22Rv1 (cell line): ENCODE results near the gene PLIN3.

Experiments used
- H3K27ac ChIP-seq: fragments of 450-650 bp; 2 replicates; pipeline ENCODE4 v1.5.1; 2017
- ZFX ChIP-seq: fragments of 450-650 bp; IDR thresholded peaks from 2 replicates; pipeline ENCODE4 v1.6.1; 2017; ENCODE audit warnings: antibody characterized with exemption, borderline replicate concordance
- TF ChIP-seq, protein P1 (sequence below): fragments of 450-650 bp; IDR thresholded peaks from 2 replicates; pipeline ENCODE4 v1.5.1; 2017; ENCODE audit warnings: mild to moderate bottlenecking

PLIN3 gene

DNA sequence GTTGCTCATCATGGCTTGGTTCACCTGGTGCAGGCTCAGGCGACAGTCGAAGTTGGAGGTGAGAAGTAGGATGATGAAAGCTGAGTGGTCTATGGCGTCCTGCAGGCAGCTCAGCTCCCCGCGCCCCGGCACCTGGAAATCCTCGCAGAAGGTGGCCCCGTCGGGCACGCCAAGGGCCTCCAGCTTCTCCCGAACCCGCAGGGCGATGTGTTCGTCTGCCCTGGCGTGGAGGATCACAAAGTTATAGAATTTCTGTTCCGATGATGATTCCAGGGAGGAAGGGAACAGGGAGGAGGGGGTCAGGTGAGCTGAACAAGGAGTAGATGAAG lies 50.6 kb downstream of the PLIN3 start:
- H3K27ac ChIP-seq: no peak overlapping the region
- no peak for TF ChIP-seq ZFX
- TF ChIP-seq, protein P1, sequence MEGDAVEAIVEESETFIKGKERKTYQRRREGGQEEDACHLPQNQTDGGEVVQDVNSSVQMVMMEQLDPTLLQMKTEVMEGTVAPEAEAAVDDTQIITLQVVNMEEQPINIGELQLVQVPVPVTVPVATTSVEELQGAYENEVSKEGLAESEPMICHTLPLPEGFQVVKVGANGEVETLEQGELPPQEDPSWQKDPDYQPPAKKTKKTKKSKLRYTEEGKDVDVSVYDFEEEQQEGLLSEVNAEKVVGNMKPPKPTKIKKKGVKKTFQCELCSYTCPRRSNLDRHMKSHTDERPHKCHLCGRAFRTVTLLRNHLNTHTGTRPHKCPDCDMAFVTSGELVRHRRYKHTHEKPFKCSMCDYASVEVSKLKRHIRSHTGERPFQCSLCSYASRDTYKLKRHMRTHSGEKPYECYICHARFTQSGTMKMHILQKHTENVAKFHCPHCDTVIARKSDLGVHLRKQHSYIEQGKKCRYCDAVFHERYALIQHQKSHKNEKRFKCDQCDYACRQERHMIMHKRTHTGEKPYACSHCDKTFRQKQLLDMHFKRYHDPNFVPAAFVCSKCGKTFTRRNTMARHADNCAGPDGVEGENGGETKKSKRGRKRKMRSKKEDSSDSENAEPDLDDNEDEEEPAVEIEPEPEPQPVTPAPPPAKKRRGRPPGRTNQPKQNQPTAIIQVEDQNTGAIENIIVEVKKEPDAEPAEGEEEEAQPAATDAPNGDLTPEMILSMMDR: no peak

DNA sequence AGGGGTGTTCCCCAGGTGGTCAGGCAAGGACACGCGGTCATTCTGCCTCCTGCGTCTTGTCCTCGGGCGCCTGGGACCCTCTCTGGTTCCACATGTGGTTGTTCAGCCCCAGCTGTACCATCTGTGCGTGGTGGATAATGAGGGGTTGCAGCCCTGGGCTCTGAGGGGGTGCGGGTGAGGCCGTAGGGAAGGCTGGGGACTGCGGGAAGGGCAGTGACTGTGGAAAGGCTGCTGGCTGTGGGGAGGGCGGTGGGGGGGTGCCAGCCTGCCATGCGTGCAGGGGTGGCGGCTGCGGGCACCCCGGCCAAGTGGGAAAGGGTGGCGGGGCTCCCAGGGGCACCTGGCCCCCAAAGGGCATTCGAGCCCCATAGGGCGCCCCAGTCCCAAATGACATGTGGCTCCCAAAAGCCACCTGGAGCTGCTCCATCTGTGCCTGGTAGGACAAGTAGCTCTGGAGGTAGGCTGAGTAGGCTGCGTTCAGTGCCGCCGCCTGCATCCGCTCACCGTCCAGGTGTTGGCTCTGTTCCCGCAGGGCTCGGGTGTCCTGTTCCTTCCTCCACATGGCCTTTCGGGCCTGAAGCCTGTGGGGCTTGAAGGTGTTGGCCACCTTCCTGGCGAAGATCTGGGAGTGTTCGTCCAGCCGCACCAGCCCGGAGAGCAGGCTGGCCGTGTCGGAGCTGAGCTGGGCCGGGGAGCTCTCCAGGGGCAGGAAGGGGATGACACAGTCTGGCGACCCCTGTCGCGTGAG lies 51.1 kb downstream of the PLIN3 start:
- H3K27ac ChIP-seq: peak overlapping the region; percentile 60
- no peak for TF ChIP-seq ZFX
- TF ChIP-seq, protein P1: no peak

DNA sequence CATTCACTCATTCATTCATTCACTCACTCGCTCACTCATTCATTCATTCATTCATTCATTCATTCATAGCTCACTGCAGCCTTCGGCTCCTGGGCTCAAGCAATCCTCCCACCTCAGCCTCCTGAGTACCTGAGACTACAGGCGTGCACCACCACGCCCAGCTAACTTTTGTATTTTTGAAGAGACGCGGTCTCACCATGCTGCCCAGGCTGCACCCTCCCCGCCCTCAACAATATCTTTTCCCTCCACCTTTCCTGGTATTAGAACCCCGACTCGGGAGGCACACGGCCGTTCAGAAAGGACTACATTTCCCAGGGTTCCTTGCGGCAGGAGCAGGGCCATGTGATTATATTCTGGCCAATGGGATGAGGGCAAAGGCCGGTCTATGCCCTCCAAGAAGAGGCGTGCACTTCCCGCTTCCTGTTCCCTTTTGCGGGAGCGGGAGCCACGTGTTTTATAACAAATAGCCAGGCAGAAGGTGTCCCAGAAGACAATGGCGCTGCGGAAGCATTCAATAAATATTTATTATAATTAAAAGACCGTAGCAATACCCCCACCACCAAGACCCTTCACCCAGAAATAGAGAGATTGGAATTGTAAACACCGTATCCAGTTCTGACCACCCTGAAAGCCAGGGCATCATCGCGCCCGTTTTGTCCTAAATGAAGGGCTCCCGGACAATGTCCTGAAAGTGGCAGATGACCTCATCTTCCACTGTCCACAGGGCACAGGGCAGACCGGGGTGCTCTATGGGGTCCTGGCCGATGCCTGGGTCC lies 51.9 kb downstream of the PLIN3 start:
- peak overlapping the region; percentile 60 for H3K27ac ChIP-seq
- TF ChIP-seq, protein P1: no peak
- no peak for TF ChIP-seq ZFX

DNA sequence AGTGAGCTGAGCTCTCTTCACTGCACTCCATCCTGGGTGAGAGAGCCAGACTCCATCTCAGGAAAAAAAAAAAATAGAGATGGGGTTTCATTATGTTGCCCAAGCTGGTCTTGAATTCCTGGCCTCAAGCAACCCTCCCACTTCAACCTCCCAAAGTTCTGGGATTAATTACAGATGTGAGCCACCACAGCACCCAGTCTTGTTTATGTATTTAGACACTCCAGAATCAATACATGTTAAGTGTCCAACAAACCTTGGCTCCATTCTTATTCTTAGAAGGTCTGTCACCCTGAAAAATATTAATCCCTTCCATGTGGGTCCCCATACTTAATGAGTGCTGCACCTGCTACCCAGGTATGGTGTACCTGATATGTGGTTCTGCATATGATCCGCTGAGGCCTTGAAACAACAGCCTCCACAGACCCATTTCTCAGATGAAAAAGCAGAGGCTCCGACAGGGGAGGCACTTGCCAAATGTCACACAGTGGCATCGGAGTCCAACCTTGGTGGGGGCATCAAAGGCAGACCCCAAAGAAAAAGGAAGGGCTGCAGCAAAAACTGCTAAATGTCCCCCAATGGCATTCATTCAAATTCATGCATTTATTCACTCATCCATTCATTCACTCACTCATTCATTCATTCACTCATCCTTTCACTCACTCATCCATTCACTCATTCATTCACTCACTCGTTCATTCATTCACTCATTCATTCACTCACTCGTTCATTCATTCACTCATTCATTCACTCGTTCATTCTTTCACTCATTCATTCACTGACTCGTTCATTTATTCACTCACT lies 52.6 kb downstream of the PLIN3 start:
- TF ChIP-seq ZFX: no peak
- TF ChIP-seq, protein P1: no peak
- peak overlapping the region; percentile 60; the same call in 1 of the 2 replicates for H3K27ac ChIP-seq

DNA sequence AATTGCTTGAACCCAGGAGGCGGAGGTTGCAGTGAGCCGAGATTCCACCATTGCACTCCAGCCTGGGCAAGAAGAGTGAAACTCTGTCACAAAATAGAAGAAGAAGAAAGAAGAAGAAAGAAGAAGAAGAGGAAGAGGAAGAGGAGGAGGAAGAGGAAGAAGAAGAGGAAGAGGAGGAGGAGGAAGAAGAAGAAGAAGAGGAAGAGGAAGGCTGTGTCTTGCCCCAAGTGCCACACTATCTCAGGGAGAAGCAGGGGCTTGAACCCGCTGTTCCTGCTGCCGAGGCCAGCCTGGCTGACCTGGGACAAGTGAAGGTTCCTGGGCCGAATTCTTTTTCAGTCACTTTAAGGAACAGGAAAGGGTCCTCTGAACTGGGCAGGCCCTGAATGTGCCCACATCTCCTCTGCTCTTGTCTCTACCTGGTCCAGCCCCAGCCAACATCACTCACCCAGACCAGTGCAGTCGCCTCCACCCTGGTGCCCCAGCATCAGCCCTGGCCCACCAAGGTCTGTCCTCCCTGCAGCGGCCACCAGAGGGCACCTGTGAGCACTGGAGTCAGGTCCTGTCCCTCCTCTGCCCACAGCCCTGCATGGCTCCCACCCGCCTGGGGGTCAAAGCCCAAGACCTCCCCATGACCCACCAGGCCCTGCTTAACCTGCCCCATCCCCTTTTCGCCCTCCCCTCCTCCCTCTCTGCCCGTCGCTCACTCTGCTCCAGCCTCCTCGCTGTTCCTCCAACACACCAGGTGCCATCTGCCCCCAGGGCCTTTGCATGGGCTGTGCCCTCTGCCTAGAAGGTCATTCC lies 55.9 kb downstream of the PLIN3 start:
- TF ChIP-seq ZFX: no peak
- TF ChIP-seq, protein P1: peak; percentile 94
- no peak overlapping the region for H3K27ac ChIP-seq

DNA sequence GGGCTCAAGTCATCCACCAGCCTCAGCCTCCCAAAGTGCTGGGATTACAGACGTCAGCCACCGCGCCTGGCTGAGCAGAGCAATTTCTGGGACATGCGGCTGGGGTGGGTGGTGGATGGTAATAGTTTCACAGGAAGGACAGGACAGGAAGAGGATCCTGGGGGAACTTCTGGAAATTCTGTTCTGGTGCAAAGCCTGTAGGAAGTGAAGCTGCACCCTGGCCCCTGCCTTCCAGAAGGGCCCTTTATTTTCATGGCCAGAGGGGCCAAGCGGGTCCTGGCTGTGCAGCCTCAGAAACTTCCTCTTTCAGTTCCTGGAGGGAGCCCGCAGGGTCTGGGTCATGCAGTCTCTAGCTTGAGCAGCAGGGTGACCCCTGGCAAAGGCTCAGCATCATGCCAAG lies 60.3 kb downstream of the PLIN3 start:
- no peak overlapping the region for H3K27ac ChIP-seq
- no peak for TF ChIP-seq ZFX
- TF ChIP-seq, protein P1: no peak
